ENCODE data around the gene APMAP.

APMAP gene

GRCh38 chr20:24965065-24965919, 27.3 kb downstream of the APMAP start:
- DNase-seq (ENCODE audit: low read depth) = no peak

DNA sequence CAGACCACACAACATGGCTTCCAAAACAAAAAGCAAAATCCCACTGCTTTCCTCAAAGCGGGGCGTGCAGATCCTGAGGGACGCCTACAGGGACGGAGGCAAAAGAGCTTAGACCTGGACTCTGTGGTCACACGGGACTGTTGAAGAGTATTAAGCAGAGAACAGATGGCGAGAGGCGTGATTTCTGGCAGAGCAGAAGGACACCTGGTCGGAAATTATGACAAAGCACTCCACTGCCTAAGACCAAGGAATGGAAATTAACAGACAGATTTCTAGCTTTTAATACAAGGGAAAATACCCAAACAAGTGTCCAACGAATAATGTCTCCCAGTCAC, 28.1 kb downstream of the APMAP start:
- DNase-seq (ENCODE audit: low read depth) = no peak

DNA sequence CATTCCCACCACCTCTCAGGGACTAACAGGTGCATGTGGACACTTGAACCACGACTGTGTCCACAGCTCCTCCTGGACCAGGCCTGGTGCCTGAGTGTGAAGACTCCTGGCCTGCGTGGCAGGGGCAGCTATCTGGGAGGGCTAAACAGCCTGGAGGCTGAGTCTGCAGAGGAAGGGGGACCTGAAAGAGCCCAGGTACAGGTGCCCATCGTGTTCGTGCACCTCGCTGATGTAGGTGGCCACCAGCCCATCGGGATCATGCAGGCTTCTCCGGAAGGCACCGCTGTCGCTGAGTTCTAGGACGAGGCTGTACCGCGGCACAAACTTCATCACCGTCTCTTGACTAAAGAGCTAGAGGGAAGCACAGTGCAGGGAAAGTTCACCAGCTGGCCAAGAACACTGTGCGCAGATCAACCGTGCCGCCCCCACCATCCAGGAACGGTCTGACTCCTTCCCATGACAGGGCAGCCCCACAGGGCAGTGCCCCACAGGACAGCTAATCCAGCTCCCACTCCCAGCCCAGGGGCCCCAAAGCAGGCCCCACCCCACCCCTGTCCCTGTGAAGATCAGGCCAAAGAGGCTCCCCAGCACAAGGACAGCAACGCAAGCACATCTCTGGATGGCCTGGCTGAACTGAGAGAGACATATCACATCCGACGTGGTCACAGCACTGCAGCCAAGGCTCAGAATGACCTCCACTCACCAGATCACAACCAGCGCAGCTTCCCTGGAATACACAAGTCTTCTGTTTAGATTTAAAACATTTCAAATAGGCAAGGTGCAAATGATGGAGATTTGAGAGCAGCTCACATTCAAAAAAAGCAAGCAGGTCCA, 28.7 kb downstream of the APMAP start:
- no peak for DNase-seq (ENCODE audit: low read depth)

- no peak for DNase-seq (ENCODE audit: low read depth)
Measured at GRCh38 chr20:24962510-24962909, 30.0 kb downstream of the APMAP start.

DNA sequence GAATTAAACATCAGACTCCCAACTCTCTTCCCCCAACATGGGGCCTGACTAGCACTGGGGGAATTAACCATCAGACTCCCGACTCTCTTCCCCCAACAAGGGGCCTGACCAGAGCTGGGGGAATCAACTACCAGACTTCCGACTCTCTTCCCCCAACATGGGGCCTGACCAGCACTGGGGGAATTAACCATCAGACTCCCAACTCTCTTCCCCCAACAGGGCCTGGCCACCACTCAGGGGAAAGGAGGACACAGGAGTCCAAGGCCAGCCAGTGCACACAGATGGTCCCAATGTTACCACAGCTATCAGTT, 30.4 kb downstream of the APMAP start:
- no peak for DNase-seq (ENCODE audit: low read depth)

DNA sequence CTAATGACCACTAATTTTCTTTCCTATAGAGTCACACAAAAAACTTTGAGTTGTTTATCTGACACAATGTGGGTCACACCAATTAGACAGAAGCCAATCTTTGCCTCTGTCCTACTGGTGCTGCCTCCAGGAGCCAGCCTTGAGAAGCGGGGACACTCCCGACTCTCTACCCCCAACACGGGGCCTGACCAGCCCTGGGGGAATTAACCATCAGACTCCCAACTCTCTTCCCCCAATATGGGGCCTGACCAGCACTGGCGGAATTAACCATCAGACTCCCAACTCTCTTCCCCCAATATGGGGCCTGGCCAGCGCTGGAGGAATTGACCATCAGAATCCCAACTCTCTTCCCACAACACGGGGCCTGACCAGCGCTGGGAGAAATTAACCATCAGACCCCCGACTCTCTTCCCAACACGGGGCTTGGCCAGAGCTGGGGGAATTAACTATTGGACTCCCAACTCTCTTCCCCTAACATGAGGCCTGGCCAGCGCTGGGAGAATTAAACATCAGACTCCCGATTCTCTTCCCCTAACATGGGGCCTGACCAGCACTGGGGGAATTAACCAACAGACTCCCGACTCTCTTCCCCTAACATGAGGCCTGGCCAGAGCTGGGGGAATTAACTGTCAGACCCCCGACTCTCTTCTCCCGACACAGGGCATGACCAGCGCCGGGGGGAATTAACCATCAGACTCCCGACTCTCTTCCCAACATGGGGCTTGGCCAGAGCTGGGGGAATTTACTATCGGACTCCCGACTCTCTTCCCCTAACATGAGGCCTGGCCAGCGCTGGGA, 31.0 kb downstream of the APMAP start:
- no peak for DNase-seq (ENCODE audit: low read depth)

DNA sequence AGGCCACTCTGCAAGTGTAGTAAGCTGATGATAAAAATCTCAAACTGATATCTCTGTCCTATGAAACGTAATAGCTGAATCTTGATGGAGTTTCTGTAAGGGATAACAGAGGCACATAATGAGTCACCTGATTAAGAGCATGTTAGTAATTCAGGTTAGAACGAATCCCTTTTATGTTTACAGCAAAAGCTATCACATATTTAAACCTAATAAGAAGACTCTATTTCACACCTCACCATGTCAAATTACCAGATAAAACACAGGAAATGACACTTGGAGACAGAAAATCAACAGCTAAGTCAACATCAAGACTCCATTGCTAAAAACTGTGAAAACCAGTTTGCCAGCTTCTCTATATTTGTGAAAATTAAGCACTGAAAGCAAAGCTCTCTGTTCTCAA, 31.7 kb downstream of the APMAP start:
- no peak for DNase-seq (ENCODE audit: low read depth)

DNA sequence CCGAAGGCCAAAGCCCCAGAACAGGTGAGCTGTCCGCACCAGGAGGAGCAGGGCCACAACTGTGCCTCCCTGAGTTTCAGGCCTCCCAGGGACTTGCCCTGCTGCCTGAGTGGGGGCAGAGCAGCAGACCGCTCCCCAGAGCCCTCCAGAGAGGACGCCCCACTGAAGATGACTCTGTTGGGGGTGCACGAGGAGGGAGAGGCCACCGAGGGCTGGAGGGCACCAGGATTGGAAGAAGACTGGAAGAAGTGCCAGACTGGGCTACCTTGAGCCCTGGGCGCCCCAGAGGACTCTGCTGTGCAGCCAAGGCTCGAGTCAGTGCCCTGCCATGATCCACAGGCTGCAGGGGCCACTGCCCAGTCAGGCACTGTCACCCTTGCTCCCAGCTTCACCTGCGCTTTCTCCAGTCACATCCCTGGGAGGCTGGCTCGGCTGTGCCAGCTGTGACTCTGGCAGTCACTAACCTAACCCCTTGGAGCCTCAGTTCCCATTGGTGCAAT, 32.2 kb downstream of the APMAP start:
- no peak for DNase-seq (ENCODE audit: low read depth)

GRCh38 chr20:24959591-24960301, 32.8 kb downstream of the APMAP start:
- no peak for DNase-seq (ENCODE audit: low read depth)

DNA sequence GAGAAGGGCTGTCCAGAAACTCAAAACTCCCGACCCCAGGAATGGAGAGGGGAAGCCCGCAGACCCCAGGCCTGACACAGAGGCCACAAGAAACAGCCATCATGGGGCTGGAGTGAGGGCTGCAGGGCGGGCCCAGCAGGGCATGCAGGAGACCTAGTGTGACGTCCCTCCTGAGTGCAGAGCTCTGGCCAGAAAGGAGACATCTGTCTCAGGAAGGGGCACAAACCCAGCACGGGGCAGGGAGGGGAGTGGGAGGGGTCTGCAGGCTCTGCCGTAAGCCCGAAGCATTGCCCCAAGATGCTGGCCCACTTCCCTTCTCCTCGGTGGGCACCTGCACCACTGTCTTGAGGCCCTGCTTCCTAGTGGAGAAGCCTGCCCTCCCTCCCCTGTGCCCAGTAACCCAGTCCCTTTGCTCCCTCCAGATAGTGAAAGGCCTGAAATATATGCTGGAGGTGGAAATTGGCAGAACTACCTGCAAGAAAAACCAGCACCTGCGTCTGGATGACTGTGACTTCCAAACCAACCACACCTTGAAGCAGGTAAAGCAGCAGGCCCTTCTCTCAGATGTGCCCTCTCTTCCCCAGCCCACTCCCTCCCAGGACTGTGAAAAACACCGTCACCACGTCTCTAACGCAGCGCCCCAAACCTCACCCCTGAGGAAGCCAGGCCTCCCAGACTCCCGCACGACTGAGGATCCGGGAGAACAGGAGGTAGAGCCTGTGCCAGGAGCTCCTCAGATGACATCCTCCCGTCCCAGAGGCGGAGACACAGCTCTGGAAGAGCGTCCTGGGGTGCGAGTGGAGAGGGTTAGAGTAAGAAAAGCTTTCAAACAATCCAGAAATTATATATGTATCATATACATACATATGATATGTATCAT, 33.8 kb downstream of the APMAP start:
- DNase-seq (ENCODE audit: low read depth) = no peak

- DNase-seq (ENCODE audit: low read depth) = no peak
Measured at GRCh38 chr20:24957326-24958016, 35.1 kb downstream of the APMAP start.

- no peak for DNase-seq (ENCODE audit: low read depth)
Measured at GRCh38 chr20:24956001-24956841, 36.3 kb downstream of the APMAP start.

DNA sequence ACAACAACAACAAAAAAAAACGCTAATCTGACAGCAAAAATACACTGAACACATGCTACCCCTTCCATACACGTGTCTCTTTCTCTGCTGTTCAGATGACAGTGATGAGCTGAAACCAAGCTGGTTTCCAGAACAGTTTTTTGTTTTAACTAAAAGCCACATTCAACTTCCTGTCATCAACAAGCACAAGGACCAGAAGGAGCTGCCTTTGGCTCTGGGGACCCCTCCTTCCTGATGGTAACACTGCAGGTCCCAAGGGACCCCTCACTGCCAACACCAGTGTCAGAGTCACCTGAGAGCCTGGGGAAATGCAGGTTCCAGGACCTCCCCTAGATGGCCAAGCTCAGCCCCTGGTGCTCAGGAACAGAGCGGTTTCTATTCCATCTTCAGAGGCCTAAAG, 37.5 kb downstream of the APMAP start:
- DNase-seq (ENCODE audit: low read depth) = no peak

DNA sequence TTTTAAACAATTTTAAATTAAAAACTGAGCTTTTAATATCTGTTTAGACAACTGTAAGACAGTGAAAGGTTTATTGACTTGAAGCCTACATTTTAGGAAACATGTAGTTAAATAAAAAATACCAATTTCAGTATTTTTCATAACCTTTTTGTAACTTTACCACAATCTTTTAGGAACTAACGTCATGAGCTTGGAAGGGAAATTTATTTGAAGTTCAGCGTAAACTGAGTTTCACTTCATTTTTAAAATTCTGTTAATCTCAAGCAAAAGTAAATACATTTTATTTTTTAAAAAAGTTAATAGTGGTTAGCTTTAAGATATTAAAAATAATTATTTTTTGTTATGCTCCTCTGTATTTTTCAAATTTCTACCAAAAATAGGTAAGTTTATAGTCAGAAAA, 38.0 kb downstream of the APMAP start:
- no peak for DNase-seq (ENCODE audit: low read depth)

DNA sequence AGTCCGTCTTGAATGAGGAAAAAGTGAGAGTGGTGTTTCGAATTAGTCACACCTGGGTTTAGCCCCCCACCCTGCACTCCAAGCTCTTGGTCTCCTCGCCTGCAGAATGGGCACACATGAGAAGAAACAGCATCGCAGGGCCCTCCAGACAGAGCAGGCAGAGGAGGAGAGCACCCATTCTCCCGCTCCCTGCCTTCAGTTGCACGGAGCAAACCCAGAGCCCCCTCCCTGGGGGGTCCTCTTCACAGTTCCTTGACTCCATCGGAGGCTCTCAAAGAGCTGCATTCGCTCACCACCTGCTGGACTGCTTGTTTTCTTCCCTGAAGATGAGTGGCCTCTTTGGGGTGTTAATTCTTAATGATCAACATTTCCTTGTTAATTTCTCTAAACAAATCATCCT, 38.4 kb downstream of the APMAP start:
- no peak for DNase-seq (ENCODE audit: low read depth)

- DNase-seq (ENCODE audit: low read depth) = no peak
Measured at GRCh38 chr20:24953621-24954133, 38.9 kb downstream of the APMAP start.

DNA sequence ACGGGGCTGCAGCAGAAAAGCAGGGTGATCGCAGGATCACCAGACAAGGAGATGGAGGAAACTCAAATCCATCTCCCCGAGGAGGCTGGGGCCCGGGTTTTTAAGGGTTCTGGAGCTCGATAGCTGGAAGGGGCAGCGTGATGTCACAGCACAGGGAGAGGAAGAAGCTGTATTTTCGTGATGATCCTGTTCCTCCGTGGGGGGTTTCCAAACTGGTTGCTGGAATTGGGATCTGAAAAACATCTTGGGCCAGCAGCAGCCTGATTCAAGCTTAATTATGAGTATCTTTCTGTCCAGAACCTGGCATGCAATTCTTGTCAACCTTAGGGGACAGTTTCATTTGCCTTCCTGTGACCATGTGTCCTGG, 39.4 kb downstream of the APMAP start:
- DNase-seq (ENCODE audit: low read depth) = no peak

- no peak for DNase-seq (ENCODE audit: low read depth)
Measured at GRCh38 chr20:24952376-24953208, 40.0 kb downstream of the APMAP start.

Data from GM04503 (cell line).